OCI-LY3 (cell line): ENCODE results near the gene PIH1D1.
"Not testable (repeated sequence)": the region's sequence is repeated elsewhere in the genome, so short reads cannot be mapped to it uniquely, and the experiment has no call there.

Experiments
- H2AFZ ChIP-seq: fragments of 200-600, 300-600 bp; shearing (Covaris generic); 2 replicates; pipeline ENCODE4 v1.6.0; 2014; ENCODE audit warnings: antibody characterized with exemption, low read depth, low read length
- H3K27ac ChIP-seq: fragments of 200-600, 300-600 bp; sonication (generic); 2 replicates; pipeline ENCODE4 v1.5.1; 2014; ENCODE audit warnings: mild to moderate bottlenecking, low read length, moderate library complexity, mixed read lengths
- H3K27me3 ChIP-seq: fragments of 200-600, 300-600 bp; sonication (generic); 2 replicates; pipeline ENCODE4 v1.6.1; 2014; ENCODE audit warnings: low read depth, low read length, mixed read lengths
- H3K36me3 ChIP-seq: fragments of 200-600, 300-600 bp; sonication (generic); replicated peaks from 2 replicates; pipeline ENCODE3; 2014; ENCODE audit warnings: low read depth, low read length, mixed read lengths
- H3K4me1 ChIP-seq: fragments of 300-600, 200-600 bp; sonication (generic); 2 replicates; pipeline ENCODE4 v1.6.1; 2014; ENCODE audit warnings: low read length, mixed read lengths
- H3K4me2 ChIP-seq: fragments of 200-600, 300-600 bp; sonication (generic); 2 replicates; pipeline ENCODE4 v1.6.1; 2014; ENCODE audit warnings: low read length, mixed read lengths
- H3K4me3 ChIP-seq: fragments of 300-600, 200-600 bp; sonication (generic); 2 replicates; pipeline ENCODE4 v1.5.1; 2014; ENCODE audit warnings: antibody characterized with exemption, mild to moderate bottlenecking, low read length, moderate library complexity
- H3K79me2 ChIP-seq: fragments of 300-600, 200-600 bp; shearing (Covaris generic); 2 replicates; pipeline ENCODE4 v1.6.1; 2014; ENCODE audit warnings: mild to moderate bottlenecking, low read length, mixed read lengths
- H3K9ac ChIP-seq: fragments of 300-600, 200-600 bp; shearing (Covaris generic); 2 replicates; pipeline ENCODE4 v1.6.0; 2014; ENCODE audit warnings: mild to moderate bottlenecking, low read length, moderate library complexity
- H3K9me3 ChIP-seq: fragments of 200-600, 300-600 bp; shearing (Covaris generic); 2 replicates; pipeline ENCODE4 v1.6.1; 2014; ENCODE audit warnings: low read length, mixed read lengths; ENCODE audit not compliant: insufficient read depth
- H4K20me1 ChIP-seq: fragments of 200-600, 300-600 bp; sonication (generic); 2 replicates; pipeline ENCODE4 v1.6.1; 2016; ENCODE audit warnings: low read length, mixed read lengths; ENCODE audit not compliant: insufficient read depth
- EZH2phosphoT487 ChIP-seq: fragments of 200-600 bp; shearing (Covaris generic); IDR thresholded peaks from 2 replicates; pipeline ENCODE4 v1.6.1; 2018; ENCODE audit warnings: antibody characterized with exemption, mixed run types, low read depth
- TF ChIP-seq, protein P1 (sequence below): fragments of 200-600, 300-600 bp; sonication (generic); IDR thresholded peaks from 2 replicates; pipeline ENCODE4 v1.5.1; 2014; ENCODE audit warnings: antibody characterized with exemption, low read length, low read depth

PIH1D1 gene

DNA sequence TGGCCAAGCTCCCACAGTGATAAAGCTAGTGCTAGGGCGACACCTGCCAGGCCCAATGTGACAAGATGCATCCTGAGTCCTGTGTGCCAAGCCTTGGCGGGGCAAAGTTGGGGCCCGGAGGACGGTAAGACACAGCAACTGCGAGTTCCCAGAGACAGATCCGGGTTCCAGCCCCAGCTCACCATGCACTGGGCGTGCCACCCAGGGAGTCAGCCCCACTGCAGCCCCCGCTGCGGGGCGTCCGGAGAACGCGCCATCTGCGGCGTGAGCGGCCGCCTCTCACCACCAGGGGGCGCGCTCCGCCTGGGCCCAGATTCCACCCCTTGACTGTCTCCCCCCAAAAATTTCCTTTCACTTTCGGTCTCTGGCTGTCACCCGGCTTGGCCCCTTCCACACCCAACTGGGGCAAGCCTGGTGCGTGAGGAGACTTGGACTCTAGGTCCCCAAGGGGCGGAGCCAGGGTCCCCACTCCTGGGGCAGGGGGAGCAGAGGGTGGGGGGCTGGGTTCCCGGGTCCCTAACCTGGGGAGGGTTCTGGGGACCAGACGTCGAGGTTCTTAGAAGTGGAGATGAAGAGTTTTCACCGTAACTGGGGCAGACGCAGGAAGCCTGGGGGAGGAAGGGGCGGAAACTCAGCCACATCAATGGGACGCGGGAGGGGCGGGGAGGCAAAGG, 22.4 kb upstream of the PIH1D1 start, which contains the start of gene FLT3LG:
FLT3LG (plus strand) TSS at position 348 of the 674 bp plus-strand sequence. CDS start 425 bp downstream, outside the sequence.
- Histone ChIP-seq H2AFZ (peak within 1 kb of the TSS; percentile 97), H3K9ac (peak within 1 kb of the TSS; percentile 88), H3K27me3 (no peaks in the 10 kb centered on the region), H3K36me3 (peaks cover 2% of the 10 kb centered on the region), H3K27ac (peak within 1 kb of the TSS; percentile 26; the same call in 1 of the 2 replicates), H4K20me1 (no peaks in the 10 kb centered on the region), H3K4me2 (peak within 1 kb of the TSS; percentile 85), H3K9me3 (no peaks in the 10 kb centered on the region), H3K4me1 (peaks cover 18% of the 10 kb centered on the region), H3K4me3 (peak within 1 kb of the TSS; percentile 86), H3K79me2 (no peaks in the 10 kb centered on the region)
- TF ChIP-seq, protein P1, sequence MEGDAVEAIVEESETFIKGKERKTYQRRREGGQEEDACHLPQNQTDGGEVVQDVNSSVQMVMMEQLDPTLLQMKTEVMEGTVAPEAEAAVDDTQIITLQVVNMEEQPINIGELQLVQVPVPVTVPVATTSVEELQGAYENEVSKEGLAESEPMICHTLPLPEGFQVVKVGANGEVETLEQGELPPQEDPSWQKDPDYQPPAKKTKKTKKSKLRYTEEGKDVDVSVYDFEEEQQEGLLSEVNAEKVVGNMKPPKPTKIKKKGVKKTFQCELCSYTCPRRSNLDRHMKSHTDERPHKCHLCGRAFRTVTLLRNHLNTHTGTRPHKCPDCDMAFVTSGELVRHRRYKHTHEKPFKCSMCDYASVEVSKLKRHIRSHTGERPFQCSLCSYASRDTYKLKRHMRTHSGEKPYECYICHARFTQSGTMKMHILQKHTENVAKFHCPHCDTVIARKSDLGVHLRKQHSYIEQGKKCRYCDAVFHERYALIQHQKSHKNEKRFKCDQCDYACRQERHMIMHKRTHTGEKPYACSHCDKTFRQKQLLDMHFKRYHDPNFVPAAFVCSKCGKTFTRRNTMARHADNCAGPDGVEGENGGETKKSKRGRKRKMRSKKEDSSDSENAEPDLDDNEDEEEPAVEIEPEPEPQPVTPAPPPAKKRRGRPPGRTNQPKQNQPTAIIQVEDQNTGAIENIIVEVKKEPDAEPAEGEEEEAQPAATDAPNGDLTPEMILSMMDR: peak; percentile 99
- TF ChIP-seq EZH2phosphoT487: no peak

DNA sequence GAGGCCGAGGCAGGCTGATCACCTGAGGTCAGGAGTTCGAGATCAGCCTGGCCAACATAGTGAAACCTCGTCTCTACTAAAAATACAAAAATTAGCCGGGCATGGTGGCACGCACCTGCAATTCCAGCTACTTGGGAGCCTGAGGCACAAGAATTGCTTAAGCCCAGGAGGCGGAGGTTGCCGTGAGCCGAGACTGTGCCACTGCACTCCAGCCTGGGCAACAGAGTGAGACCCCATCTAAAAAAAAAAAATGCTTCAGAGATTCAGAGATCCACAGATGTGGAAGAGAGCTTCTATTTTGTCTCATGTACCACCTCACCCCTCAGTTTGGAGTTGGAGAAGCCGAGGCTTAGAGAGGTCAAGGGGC, 21.9 kb upstream of the PIH1D1 start:
- Histone ChIP-seq H2AFZ (peak overlapping the region; percentile 97), H3K4me3 (peak overlapping the region; percentile 86), H3K4me1 (peaks cover 18% of the 10 kb centered on the region), H3K4me2 (peak overlapping the region; percentile 85), H3K9ac (peak overlapping the region; percentile 88)
- not testable (repeated sequence) for H3K27ac ChIP-seq, H3K27me3 ChIP-seq, H3K9me3 ChIP-seq, H3K36me3 ChIP-seq, H4K20me1 ChIP-seq, H3K79me2 ChIP-seq

DNA sequence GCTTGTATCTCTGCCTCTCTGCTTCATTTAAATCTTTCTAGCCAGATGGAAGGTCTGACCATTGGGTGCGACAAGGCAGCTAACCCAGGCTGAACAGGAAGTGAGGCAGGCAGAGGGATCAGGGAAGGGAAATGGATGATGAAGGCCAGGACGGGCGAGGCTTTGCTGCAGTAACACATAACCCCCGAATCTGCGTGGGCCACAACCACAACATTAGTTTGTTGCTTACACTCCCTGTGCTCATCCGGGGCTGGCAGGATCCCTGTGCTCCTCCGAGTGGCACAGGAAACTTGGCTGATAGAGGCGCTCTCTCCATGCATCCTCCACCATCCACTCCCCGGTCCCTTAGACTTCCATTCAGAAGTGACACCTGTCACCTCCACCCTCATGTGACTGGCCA, 21.3 kb upstream of the PIH1D1 start:
- Histone ChIP-seq H3K9me3 (no peaks in the 10 kb centered on the region), H3K4me2 (no peak overlapping the region), H3K27ac (no peak overlapping the region), H3K36me3 (peaks cover 4% of the 10 kb centered on the region), H3K9ac (no peak overlapping the region), H3K27me3 (no peaks in the 10 kb centered on the region), H2AFZ (no peak overlapping the region), H3K4me1 (peaks cover 18% of the 10 kb centered on the region), H3K4me3 (no peak overlapping the region), H4K20me1 (no peaks in the 10 kb centered on the region), H3K79me2 (no peaks in the 10 kb centered on the region)
- no peak for TF ChIP-seq EZH2phosphoT487
- TF ChIP-seq, protein P1: no peak

DNA sequence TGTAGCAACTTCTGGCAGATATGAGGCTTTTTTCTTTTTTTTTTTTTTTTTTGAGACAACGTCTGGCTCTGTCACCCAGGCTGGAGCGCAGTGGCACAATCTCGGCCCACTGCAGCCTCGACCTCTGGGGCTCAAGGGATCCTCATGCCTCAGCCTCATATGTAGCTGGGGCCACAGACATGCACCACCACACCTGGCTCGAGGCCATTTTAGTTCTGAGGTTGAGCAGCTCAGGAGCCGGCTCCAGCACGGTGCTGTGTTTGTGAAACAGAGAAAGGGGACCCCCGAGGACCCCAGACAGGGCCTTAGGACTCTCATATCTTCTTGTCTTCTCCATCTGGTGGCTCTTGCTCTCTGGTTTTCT, 19.0 kb upstream of the PIH1D1 start:
- peaks cover 7% of the 10 kb centered on the region for H3K36me3 ChIP-seq
- H3K4me1 ChIP-seq: peaks cover 18% of the 10 kb centered on the region
- H3K79me2 ChIP-seq: no peaks in the 10 kb centered on the region
- H3K9ac ChIP-seq: no peak overlapping the region
- no peaks in the 10 kb centered on the region for H4K20me1 ChIP-seq
- no peak overlapping the region for H3K27ac ChIP-seq
- no peaks in the 10 kb centered on the region for H3K27me3 ChIP-seq
- H2AFZ ChIP-seq: no peak overlapping the region
- H3K4me2 ChIP-seq: no peak overlapping the region
- no peaks in the 10 kb centered on the region for H3K9me3 ChIP-seq
- TF ChIP-seq, protein P1: no peak
- TF ChIP-seq EZH2phosphoT487: no peak
- H3K4me3 ChIP-seq: no peak overlapping the region
